ENCODE results near the gene CPO.

CPO gene

DNA sequence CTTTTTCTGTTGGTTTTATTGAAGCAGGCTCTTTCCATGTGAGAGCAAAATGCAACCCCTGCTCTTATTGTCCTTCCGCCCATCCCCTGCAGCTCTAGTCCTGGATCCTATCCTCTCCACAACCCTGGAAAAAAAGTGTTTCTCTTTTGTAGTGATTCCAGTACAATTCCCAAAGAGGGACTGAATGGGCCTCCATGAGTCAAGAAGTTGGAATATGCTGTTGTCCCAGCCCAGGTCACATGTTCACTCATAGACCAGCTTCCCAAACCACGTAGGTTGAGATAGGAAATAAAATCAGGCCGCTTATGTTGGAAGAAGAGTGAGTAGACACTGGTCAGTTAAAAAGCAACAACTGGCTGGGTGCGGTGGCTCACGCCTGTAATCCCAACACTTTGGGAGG is 39.4 kb downstream of the CPO start:
- no peak for DNase-seq

DNA sequence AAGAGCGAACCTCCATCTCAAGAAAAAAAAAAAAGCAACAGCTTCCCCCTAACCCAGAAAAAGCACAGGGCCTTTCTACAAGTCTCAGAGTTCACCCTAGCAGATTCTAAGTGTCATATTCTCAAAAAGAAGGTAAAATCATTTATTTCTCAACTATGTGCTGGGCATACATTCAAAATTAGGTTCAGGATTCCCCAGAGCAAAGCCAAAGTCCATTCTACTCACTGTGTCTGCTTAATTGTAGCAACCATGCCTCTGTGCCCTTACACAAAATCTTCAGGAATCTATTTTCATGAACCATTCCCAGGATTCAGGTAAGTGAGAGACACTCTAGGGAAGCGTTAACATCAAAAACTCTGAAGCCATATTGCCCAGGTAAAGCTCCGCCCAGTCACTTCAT is 40.0 kb downstream of the CPO start:
- no peak for DNase-seq

DNA sequence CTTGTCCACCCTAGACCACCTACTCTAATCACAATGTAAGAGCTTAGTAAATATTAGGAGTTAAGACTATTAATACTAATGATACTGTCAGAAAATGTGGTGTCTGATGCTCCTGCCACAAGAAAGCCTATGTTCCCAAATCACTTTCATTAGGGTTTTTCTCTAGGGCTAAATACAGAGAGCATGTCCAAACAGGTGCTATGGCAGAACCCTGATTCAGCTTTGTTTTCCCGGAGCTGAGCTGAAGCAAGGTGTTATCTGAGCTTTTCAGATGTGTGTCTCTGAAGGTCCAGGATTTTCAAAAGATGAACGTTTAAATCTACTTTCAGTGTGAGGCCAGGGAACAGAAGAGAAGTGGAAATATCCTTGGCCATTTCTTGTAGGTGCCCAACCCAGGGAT is 40.6 kb downstream of the CPO start:
- no peak for DNase-seq

DNA sequence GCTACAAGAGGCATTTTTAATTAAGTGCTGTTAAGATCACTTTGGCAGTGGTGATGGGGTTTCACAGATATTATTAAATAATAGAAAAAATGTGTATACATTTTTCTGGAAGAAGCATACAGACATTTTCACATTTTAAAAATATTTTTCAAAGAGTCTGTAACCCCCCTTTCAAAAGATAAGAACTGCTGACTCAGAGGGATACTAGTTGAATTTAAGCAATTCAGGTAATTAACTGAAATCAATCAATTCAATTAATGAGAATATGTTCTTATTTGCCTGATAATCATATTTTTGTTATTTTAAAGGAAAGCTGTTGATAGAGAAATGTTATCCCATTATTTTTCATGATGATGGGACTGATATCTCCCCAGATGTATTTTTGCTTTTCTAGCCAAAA is 41.1 kb downstream of the CPO start:
- DNase-seq, result no peak

DNA sequence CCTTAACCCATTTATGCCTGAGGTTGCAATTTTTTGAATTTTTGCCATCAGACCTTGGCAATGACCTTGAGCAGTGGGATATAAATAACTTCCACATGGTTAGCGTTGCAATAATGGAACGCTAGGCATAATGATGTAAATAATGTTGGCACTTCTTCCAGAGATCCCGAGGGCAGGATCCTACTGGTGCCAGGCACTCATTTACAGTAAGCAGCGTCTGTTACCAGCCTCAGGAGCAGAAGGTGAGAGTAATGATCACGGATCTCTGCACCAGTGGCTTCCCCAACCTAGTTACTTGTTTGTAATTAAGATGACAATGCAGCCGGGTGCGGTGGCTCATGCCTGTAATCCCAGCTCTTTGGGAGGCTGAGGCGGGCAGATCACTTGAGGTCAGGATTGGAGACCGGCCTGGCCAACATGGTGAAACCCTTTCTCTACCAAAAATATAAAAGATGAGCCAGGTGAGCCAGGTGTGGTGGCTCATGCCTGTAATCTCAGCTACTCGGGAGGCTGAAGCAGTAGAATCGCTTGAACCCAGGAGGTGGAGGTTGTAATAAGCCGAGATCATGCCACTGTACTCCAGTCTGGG is 41.9 kb downstream of the CPO start:
- DNase-seq, result no peak

DNA sequence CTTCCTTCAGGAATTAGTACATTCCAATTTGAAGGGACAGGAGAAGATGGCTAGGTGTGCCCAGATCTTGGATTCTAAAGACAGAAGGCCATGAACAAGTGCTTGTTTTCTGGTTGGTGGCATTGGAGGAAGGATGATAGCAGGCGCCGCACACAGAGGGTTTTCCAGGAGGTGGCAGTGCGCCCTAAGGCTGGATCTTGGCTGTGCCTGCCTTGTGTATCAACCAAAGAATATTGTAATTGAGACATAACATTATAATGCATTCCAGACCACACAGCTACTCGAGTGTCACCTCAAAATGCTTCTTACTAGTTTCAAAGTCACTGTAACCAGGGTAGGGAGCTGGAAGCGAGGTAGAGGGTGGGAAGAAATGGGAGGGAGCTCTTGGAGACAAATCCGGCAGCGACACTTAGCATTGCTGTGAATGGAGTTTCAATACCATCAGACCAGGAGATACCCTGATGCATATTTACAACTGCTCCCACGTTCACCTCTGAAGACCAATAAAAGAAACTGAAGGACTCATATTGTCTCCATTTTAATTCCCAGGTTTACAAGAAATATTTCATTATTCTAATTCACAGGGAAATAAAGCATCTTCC is 42.5 kb downstream of the CPO start:
- peak in 1 of 2 donors; percentile 69 for DNase-seq

DNA sequence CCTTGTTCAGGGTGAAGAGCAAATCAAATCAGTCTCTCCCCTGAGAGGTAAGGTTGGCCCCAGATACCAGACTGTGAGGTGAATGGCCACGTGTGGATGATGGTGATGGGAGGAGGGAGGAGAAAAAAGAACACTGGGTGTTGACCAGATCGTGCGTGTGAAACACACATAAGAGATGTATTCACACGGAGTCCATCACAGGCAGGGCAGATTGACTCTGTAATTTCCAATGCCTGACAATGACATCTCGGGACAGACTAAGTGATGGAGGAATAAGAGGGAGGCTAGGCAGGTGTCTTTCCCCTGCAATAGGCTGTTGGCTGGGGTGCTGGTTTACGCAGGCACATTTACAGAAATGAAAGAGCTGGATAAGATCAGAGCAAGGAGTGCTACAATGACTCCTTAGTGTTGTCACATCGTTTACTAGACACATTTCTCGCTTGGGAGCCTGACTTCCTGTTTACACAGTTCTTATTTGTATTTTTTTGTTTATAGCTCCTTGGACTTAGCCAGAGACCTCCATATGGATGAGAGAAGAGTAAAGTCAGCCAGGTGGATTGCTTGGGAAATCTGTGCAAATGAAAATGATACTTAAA is 43.1 kb downstream of the CPO start:
- DNase-seq, result no peak

DNA sequence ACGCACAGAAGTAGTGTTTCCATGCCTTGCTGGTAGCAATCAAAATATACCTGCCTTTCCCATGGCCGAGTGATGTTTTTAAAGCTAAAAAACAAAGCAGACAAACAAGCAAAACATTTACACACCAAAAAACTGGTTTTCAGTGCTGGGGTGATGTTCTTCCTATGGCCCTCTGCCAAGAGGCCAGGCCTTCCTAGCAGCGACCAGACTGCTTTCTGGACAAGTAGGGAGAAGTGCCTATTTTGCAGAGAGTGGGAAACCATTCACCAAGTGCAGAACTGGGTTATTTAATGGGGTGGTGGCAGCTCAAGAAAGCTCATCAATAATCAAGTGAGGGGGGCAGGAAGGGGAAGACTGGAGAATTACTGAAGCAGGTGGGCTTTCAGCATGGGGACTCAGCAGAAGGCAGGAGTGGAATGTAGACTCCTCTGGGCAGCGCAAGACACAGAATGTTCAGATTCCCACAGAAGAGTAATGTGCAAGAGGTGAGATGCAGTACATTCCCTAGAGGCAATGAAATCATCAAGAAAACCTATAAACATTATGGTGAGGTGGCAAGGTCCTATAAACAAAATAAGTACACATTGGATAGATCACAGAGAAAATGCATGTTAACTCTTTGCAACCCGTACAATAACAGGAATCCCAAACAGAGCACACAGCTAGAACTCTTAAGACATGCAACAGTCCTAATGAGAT is 44.0 kb downstream of the CPO start:
- no peak for DNase-seq

DNA sequence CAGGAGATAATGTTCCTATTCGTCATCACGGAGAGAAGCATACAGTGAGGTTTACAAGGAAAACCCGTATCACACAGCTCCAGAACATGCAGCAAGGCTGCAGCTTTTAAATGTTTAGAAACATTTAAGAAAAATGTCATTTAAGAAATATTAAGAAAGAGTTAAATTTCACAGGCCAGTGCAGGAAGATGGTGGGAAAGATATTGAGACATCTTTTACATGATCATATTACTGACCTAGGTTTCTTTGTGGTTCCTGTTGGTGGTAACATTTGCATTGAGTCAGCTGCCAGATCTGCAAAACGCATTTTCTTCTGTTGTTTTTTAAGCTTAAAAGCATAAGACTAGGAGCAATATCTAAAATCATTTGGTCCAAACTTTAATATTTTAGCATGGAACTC is 44.9 kb downstream of the CPO start:
- no peak for DNase-seq

DNA sequence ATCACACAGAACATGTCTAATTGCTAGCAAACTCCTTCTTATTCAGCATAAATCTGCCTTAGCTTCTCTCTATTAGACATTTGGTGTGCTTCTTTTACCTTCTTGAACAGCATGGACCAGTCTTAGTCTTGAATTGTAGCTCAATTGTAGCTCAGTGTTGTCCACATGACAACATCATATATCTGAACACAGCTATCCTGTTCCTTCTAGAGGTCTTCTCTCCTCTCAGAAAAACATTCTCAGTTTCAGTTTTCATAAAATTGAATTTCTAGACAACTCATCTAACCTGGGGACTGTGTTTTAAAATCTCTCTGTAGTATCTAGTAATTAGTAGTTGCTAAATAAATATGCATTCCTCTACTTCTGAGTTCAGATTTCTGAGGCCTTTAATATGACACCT is 47.6 kb downstream of the CPO start:
- no peak for DNase-seq

DNA sequence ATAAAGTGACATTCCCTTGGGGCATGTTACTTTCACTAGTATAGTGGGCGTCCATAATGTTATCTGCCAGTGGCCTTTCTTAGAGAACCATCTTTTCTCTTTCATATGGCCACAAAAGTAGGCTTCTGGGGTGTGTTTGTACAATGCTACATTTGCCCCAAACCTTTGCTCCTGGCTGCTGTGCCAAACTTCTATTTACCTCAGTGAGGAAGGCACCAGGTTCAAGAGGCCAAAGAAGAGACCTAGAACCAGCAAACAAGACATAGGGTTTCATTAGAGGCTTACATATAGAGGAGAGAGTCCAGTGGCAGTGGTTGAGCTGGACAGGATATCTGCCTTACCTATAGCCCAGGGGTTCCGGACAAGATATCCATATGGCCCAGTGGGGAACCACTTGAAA is 48.5 kb downstream of the CPO start:
- DNase-seq, result no peak

DNA sequence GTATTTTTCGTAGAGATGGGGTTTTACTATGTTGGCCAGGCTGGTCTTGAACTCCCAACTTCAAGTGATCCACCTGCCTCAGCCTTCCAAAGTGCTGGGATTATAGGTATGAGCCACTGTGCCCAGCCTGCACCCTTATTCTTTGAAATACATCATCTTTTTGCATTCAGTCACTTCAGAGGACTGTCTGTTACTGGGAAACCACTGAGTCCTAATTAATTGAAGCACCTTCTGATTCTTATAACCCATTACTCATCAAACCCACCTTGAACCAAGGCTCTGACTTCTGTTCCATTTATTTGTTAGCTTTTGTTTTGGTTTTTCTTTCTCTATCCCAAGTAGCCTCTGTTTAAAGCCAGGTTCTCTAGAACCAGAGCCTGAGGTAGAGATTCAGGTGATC is 49.6 kb downstream of the CPO start:
- no peak for DNase-seq

DNA sequence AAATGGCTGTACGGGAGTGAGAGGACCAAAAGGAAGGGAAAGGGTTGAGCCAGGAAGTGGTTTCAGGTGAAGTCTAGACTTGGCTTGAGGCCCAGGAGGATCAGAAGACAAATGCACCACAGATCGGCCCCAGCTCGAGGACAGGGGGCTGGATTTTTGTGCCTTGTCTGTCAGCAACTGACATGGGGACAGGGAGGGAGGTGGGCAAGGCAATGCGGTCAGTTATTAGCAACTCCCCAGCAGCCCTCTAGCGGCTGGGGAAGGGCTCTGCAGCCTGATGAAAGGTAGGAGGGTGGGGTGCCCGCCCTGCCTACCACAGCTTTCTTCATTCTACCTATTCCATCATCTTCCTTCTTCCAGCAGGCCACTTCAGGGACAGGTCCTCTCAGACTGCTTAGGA is 50.0 kb downstream of the CPO start:
- DNase-seq, result no peak

DNA sequence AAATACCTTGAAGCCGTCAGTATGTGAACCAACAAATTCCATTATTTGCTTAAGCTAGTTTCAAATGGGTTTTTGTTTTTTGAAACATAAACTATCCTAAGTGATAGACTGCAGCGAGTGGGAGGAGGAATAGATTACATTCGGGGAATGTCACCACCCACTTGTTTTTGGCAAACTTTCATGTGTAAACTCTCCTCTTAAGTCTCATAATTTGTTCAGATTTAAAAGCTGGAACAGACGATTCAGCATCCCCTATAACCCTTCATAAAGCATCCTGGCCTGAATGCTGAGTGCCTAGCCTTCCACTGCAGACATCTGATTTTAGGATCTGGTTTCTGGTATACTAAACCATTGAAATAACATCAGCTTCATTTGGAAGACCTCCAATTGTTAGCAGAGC is 51.0 kb downstream of the CPO start:
- DNase-seq, result no peak

DNA sequence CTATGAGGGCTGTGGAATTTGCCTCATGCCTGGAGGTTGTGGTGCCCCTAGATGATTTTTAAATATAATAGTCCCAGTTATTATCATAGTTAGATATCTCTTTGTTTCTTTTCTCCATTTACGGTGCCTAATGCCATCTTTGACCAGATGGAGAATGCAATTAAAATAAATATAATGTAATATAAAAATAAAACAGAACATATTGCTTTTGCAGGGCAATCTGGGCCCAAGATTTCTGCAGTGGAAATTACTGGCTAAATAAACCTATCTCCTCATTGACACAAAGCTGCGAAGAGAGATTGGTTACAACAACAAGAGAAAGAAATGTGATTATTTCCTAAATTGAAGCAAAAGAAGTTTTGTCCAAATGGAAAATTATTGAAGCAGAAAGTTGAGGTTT is 51.8 kb downstream of the CPO start:
- DNase-seq, result no peak

DNA sequence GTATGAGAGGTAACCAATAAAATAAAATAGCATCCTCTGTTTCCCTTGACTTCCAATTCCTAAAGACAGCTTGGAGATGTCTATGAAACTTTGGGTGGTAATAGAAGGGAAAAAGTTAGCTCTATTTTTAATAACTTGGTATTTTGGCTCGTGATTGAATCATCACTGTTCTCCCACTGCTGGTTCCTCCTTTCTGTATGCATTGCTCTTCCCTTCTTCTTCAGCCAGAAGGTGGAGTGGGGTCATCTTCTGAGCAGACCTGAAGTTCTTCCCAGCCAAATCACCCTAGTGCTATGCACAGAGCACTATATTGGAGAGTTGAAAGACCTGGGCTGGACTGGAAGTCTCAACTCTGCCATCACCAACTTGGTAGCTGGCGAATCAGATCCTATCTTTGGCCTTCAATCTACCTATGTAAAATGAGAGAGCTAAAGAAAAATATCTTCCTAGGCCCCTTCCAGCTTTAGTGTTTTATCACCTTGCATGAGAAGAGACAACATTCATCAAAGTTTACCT is 54.1 kb downstream of the CPO start:
- DNase-seq, result no peak

DNA sequence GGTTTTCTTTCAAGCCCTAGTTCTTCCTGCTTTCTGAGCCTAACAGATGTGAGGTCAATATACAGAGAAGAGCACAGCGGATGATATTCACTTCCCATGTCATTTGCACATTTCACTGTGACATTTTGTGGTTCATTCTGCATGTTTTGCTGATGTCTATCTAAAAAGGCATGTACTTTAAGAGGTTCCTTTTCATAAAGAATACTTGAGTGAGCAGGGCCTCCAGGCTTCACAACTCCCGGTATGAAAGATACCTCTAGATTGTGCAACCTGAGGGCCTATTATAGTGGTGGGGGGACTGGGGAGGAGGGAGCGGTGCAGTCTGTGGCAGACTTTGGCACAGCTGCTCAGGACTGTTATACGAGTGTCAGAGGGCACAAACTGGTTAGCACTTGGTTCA is 54.6 kb downstream of the CPO start:
- DNase-seq, result no peak

DNA sequence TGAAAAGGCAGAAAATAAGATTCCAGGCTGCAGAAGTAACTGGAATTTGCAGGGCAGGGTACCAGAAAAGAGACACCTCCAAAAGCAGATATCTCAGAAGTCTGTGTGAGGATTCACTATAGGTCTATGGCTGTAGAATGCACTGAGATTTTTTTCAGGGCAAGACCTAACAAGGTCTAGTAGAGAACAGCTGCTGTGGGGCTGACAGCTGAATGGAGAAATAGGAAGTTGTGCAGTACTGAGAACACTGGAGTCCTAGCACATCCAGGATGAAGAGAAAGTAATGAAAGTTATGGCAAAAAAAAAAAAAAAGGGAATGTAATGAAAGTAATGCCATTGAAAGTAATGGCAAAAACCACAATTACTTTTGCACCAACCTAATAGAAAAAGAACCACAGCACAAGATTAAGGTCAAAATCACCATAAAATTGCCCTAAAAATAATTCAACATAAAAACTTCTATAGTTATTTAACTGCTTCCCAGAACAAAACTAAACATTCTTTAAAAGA is 57.3 kb downstream of the CPO start:
- no peak for DNase-seq

DNA sequence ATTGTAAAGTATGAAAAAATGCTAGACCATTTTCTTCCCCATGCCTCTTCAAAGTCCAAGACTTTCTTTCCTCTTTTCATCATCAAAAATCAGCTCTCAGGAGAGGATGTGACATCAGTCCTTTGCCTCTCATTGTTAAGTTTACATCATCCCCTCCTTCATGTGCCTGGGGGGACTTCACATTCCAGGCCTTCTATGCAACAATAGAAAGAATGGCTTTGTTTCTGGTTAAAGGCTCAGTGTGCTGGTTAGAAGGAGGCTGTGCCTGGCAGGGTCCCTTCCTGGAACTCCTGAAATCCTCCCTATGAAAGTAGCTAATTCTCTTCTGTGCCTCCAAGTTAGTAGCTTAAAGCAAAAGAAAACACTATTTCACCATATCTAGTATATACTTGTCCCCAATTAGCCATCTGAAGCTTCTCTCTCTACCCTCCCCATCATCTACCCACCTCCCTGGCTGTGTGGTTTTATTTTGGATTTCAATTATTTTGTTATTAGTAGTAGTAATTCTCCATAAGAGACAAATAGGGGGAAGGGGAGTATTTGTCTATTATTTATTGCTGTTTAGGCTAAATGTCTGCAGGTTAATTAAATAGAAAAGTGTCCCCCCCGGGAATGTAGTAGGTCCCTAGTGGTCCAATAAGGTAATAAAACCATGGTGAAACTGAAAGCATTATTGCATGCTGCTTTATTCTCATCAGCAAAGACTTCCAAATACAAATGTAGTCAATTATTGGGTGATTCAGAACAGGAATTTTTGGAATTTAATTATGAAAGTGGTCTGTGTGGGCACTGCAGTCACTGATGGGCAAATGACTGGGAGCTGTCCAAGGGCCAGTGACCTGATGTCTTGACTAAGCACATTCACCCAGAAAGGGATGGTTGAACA is 69.0 kb downstream of the CPO start:
- no peak for DNase-seq

DNA sequence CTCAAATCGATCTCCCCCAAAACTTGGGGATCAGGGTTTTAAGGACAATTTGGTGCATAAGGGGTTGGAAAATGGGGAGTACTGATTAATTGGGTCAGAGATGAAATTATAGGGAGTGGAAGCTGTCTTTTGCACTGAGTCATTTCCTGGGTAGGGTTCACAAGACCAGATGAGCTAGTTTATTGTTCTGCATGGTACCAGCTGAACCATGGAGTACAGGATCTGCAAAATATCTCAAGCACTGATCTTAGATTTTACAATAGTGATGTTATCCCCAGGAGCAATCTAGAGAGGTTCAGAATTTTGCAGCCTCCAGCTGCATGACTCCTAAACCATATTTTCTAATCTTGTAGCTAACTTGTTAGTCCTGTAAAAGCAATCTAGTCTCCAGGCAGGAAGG is 73.1 kb downstream of the CPO start:
- no peak for DNase-seq

DNA sequence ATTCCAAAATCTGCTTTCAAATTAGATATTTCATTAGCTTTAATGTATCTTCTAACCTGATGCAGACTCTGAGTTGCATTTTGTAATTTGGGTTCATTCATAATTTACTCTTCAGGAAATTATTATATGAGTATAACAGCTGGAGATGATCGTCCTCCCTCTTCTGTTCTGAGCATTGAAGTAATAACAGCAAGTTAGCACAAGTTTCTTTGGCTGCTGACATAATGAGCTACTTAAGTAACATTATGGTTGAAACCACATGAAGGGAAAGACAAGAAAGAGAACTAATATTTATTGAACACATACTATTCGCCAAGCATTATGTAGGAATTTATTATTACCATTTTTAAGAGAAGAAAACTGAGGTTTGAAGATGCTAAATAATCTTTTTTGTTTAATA is 75.1 kb downstream of the CPO start:
- no peak for DNase-seq

DNA sequence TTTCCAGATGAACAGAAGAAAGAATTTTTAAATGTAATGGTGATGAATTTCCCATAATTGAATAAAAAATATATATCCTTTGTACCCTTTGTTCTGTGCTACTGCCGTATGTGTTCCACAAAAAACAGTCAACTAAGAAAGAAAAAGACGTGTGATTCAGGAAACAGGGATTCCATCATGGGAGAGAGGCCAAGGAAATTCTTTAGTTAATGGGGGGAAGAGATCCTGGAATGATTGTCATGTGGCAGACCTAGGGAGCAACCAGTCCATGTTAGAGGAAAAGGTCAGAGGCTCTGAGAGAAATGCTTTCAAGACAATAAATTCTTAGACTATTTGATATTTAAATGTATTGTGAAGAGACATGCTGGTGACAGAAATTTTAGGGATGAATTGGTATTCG is 76.6 kb downstream of the CPO start:
- DNase-seq, result no peak

All from bone marrow (tissue), 2 donors.